Measurements from ENCODE around the gene ELF2. TPM values are rescaled to one million over a fixed set of nuclear protein-coding genes. Genes with fewer than 3 reads are reported as not detected.

The ELF2 gene
- total RNA-seq, 1 donor from 2014 or later: 48.0 TPM

- no peak overlapping the region for H3K4me3 Mint-ChIP-seq (ENCODE audit: unreplicated experiment)
- no peaks in the 10 kb centered on the region for H3K4me1 Mint-ChIP-seq (ENCODE audit: unreplicated experiment)
- no peak for TF ChIP-seq CTCF (IDR thresholded peaks at IDR 0.05; ENCODE audit: unreplicated experiment)
- H3K27ac Mint-ChIP-seq (ENCODE audit: unreplicated experiment): no peak overlapping the region
- no peak for DNase-seq (ENCODE audit: low spot score)
- H3K36me3 Mint-ChIP-seq (ENCODE audit: low read depth, unreplicated experiment): no peaks in the 10 kb centered on the region
- H3K9me3 Mint-ChIP-seq (ENCODE audit: unreplicated experiment): no peaks in the 10 kb centered on the region
- peaks cover 4% of the 10 kb centered on the region for H3K27me3 Mint-ChIP-seq (ENCODE audit: unreplicated experiment)
Measured at GRCh38 chr4:139007640-139008039, 169.4 kb downstream of the ELF2 start.

Other genes starting within 250 kb of the ELF2 start
- gene NOCT, start 161.4 kb downstream of the ELF2 start, total RNA-seq (ENCODE audit: unreplicated experiment): 9.3 TPM
- gene MGARP, start 103.0 kb upstream of the ELF2 start, total RNA-seq (ENCODE audit: unreplicated experiment): not detected
- 37.8 TPM for gene NAA15, start 124.3 kb upstream of the ELF2 start, total RNA-seq (ENCODE audit: unreplicated experiment)
- 44.8 TPM for gene NDUFC1, start 125.3 kb upstream of the ELF2 start, total RNA-seq (ENCODE audit: unreplicated experiment)